Adipose tissue (tissue), 3 donors: ENCODE results near the gene PRKG1. TPM values are rescaled to one million over a fixed set of nuclear protein-coding genes. Genes with fewer than 3 reads are reported as not detected.
"Not testable (repeated sequence)": the region's sequence is repeated elsewhere in the genome, so short reads cannot be mapped to it uniquely, and the experiment has no call there.

Experiments used
- H3K27ac ChIP-seq: one replicate; pipeline ENCODE4 v1.5.1; 2013; ENCODE audit warnings: low read depth, low read length
- WGBS, 3 donors: extraction: QIAGEN DNeasy Blood & Tissue Kit; methylation state at CpG; one replicate each; pipeline ENCODE4 v1.1.7; 2013; 5-methylcytosine and 5-hydroxymethylcytosine counted together
- polyA plus RNA-seq, 3 donors: library from polyadenylated mRNA; stranded (reverse); fragments of 200-250 nt; gene quantifications; one replicate each; pipeline ENCODE4 v1.2.3, GENCODE V29; 2013
- donor health status: healthy with polysubstance abuse.
- donor health status: Bipolar disorder and iron deficiency.
- donor health status: healthy.

The PRKG1 gene
- polyA plus RNA-seq, 3 donors, result 0.46 to 13.2 (median 2.1) TPM

DNA sequence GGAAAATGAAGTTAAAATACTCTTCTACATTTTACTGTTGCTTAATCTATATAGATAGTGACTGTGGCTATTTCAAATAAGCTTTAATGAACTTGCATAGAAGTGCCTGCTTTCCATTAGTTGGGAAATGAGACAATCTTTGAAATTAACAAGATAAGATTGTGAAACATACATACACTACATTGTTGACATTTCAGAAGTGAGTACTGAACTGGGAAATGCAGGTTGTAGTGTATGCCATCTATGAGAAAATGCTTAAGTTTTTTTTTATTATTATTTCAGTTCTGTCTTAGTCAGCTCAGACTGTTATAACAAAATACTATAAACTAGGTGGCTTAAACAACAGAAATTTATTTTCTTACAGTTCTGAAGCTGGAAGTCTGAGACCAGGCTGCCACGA lies 674.7 kb downstream of the PRKG1 start:
- WGBS, 3 donors, result 65 to 85% (median 83%) methylated on average over 1 of the region's 1 CpG
- no peak overlapping the region for H3K27ac ChIP-seq

DNA sequence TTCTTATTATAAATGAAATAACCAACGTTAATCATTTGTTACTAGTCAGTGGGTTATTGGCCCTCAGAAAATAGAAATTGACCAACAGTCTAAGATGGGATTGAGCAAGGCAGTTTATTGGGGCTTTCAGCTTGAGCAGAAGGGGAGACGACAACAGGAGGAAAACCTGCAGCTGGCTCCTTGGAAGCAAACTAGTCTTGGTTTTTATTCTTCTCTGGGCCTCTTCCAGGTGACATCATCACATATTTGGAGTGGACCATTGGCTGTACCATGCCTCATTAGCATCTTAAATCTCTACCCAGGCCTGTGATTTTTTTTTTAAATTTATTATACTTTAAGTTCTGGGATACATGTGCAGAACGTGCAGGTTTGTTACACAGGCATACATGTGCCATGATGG lies 684.1 kb downstream of the PRKG1 start:
- no peak overlapping the region for H3K27ac ChIP-seq
- 78 to 90% (median 85%) methylated on average over 3 of the region's 3 CpGs for WGBS, 3 donors

GRCh38 chr10:51758838-51759237 lies 684.6 kb downstream of the PRKG1 start:
- WGBS, 3 donors, result 83 to 100% (median 94%) methylated on average over 1 of the region's 1 CpG
- not testable (repeated sequence) for H3K27ac ChIP-seq

DNA sequence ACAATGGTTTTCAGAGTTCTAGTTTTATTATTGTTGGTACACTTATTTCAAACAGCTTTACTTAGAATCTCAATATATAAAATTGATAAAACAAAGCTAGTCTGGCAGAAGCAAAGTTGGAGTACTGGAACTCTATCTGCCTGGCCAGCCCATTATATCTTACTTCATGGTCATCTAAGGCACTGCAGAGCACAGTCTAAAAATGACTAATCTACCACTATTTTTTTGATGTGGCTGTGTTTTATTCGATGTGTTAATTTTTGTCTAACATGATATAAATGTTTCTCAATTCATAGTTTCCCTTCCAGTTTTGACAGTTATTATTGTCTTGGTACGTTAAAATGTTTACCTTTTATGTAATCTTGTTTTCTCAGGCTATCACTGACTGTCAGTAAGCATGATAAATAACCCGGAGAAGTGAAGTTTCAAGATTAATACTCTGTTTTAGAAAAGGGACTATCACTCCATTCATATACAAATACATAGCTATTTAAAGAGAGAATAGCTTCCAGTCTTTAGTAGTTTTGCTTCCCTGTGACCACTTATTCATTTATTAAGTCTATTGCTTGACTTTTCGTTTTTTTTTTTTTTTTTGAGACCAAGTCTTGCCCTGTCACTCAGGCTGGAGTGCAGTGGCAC lies 685.7 kb downstream of the PRKG1 start:
- no peak overlapping the region for H3K27ac ChIP-seq
- 23 to 60% (median 55%) methylated on average over 4 of the region's 4 CpGs for WGBS, 3 donors

GRCh38 chr10:51760864-51761640 lies 686.8 kb downstream of the PRKG1 start:
- no peak overlapping the region for H3K27ac ChIP-seq
- 96 to 100% (median 97%) methylated on average over 4 of the region's 4 CpGs for WGBS, 3 donors

DNA sequence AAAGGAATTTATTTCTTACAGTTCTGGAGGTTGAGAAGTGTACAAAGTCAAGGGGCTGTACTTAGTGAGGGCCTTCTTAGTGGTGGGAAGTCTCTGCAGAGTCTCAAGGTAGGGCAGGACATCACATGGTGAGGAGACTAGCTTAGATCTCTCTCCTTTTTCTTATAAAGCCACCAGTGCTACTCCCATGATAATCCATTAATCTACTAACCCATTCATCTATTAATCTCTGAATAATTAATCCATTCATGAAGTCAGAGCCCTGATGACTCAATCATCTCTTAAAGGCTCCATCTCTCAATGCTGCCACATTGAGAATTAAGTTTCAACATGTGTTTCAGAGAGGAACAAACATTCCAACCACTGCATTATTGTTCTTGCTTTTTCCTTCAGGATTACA lies 689.5 kb downstream of the PRKG1 start:
- H3K27ac ChIP-seq, result no peak overlapping the region

DNA sequence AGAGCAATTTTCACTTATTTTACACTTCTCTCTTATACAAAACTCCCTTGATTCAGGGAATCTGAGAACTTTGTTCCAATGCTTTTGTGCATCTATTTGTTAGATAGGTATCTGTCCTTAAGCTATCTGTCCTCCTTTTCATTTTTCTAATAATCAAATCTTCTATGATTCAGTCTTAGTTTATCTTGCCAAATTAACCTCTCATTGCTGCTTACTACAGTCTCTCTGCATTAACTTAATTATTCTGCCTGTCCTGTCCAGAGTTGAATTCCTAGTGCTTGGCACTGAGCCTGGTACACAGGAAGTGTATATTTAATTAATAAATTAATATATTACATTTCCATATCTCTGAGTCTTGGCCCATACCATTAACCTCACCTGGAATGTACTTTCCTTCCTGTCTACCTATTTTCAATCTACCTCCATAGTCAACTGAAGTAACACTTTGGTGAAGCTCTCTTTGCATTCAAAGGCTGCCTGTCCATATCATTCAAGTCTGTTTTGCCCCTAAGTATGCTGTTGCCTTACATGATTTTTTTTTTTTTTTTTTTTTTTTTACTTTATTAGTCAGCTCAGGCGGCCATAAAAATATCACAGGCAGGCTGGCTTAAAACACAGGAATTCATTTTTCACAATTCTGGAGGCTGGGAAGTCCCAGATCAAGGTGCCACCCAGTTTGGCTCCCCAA lies 691.1 kb downstream of the PRKG1 start:
- H3K27ac ChIP-seq, result no peak overlapping the region
- WGBS, 3 donors, result 81 to 100% (median 82%) methylated on average over 1 of the region's 1 CpG

DNA sequence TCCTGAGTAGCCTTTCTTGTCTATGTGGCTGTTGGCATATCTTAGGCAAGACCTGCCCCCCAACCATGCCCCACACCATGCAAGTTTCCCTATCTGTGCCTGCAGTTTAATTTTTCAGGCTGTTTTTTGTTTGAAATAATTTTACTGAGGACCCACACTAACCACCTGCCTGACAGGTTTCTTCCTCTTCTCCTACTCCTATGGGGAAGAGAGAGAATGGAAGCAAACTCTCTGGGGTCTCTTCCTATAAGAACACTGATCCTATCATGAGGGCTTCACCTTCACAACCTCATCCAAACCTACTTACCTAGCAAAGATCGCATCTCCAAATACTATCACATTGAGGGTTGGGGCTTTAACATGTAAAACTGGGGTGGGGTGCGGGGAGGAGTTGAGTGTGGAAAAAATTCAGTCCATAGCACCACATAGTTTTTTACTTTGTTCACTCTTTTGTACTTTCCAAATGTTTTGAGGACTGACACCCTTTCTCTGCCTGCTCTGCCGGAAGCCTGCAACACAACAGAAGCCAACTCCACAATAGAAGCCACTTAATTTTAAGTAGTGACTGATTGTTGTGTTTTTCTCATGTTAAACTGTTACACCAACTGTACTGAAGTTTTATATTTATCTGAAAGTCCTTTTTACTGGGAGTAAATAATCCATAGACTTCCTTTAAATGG lies 692.3 kb downstream of the PRKG1 start:
- H3K27ac ChIP-seq, result no peak overlapping the region
- whole genome bisulfite sequencing, 3 donors, result 92 to 99% (median 96%) methylated on average over 3 of the region's 3 CpGs

DNA sequence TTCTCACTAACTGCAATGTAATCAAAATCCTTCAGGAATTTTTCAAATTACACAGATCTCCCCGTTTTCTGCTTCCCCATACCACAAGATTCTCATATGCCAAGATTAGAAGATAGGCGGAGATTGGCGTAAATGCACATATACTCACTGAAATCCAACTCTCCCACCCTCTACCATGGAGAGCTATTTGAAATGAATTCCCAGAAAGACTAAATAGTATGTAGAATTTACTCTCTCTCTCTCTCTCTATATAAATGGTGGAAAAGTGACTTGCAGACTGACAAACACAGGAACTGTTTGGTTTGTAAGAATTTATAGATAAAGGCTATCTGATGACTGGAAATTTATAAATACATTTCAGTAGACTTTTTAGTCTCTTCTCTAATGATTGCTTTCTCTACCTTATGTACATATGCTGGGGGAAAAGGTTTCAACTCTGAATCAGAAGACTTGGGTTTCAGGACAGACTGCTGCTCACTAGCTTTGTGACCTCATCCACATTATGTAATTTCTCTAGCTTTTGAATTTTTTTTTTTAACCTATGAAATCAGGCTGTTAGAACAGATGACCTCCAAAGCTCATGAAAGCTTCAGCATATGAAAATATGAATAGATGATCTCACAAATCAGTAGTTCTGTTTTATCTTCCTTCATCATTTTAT lies 692.9 kb downstream of the PRKG1 start:
- WGBS, 3 donors, result 93 to 96% (median 95%) methylated on average over 3 of the region's 3 CpGs

GRCh38 chr10:51768886-51769465 lies 694.7 kb downstream of the PRKG1 start:
- WGBS, 3 donors, result 75 to 92% (median 91%) methylated on average over 4 of the region's 4 CpGs
- H3K27ac ChIP-seq, result no peak overlapping the region

More for the DNA sequence above, 692.9 kb downstream of the PRKG1 start:
- H3K27ac ChIP-seq, result no peak overlapping the region

GRCh38 chr10:51770709-51771108 lies 696.4 kb downstream of the PRKG1 start:
- H3K27ac ChIP-seq, result no peak overlapping the region
- 65 to 77% (median 73%) methylated on average over 2 of the region's 2 CpGs for WGBS, 3 donors

- WGBS, 3 donors, result 76 to 90% (median 83%) methylated on average over 2 of the region's 2 CpGs
These were observed 698.1 kb downstream of the PRKG1 start for GRCh38 chr10:51772387-51772786.

GRCh38 chr10:51773681-51774080 lies 699.4 kb downstream of the PRKG1 start:
- H3K27ac ChIP-seq, result no peak overlapping the region

More at GRCh38 chr10:51772387-51772786, 698.1 kb downstream of the PRKG1 start:
- no peak overlapping the region for H3K27ac ChIP-seq

GRCh38 chr10:51783941-51784340 lies 709.7 kb downstream of the PRKG1 start:
- no peak overlapping the region for H3K27ac ChIP-seq
- whole genome bisulfite sequencing, 3 donors, result 46 to 86% (median 59%) methylated on average over 2 of the region's 2 CpGs

DNA sequence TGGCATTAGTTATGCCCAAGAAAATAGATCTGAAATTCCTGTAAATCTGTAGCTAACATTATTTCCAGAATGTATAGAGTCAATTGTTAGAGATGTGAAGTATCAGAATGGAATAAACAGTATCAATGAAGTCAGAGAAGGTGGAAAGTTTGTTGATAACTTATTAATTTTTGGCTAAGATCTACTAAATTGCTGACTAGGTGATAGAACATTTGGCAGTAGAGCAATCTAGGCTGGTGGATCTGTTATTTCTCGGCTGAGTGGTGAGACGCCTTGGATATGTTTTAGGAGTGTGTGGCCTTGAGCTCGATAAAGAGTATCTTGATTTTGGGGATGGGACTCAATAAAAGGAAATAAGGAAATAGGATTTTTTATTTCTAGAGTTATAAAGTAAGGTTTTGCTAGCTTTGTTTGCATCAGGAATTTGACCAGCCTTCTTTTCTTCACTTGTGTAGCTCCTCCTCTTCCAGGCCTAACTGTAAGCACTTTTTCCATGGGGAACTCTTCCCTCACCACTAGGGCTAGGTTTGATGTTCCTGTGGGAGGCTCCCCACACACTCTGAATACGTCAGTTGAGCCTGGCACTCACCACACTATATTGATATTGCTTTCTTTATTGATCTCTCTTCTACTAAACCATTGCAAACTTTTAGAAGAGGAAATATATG lies 711.9 kb downstream of the PRKG1 start:
- WGBS, 3 donors, result 87 to 89% (median 88%) methylated on average over 4 of the region's 4 CpGs
- no peak overlapping the region for H3K27ac ChIP-seq

GRCh38 chr10:51786684-51787035 lies 712.4 kb downstream of the PRKG1 start:
- no peak overlapping the region for H3K27ac ChIP-seq
- WGBS, 3 donors, result 83 to 93% (median 86%) methylated on average over 1 of the region's 1 CpG

DNA sequence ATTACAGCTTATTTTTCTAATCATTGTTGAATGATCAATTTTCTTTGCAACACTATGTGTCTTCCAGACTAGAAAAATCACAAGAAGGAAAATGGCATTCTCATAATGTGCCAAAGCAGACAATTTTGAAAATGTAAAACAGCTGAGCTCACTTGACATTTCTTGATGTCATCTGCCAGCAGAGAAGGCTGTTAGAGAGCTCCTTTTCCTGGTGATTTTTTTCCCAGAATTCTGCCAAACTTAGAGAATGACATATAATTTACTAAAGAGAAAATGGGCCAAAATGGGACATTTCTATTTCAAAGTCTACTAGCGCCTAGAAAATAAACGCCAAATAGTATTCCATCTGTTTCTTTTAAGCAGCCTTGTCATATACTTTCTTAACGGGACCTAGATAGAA lies 714.0 kb downstream of the PRKG1 start:
- no peak overlapping the region for H3K27ac ChIP-seq
- WGBS, 3 donors, result 67 to 81% (median 73%) methylated on average over 3 of the region's 3 CpGs

DNA sequence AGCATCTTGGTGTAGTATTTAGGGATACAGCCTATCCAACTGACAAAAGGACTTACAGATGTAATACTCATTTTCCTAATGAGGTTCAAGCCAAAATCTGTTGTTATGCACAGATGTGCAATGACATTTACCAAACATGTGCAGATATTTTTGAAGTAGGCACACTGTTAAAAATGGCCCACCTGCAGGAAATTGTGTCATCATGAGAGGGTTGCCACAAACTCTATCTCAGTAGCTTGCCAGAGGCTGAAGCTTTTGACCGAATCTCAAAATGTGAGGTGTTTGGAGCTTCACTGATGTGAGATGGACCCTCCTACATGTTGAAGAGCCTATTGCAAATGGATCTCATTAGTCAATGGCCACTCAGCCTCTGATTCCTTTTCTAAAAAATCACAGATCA lies 714.8 kb downstream of the PRKG1 start:
- no peak overlapping the region for H3K27ac ChIP-seq
- 70 to 94% (median 81%) methylated on average over 1 of the region's 1 CpG for WGBS, 3 donors
